GM21360 (cell line): Measurements from ENCODE around the gene DPF3.

Experiments
- ATAC-seq: cut with Tn5 transposase; IDR thresholded peaks from one replicate; pipeline ENCODE4 v1.9.1; 2021; ENCODE audit warnings: mild to moderate bottlenecking, moderate library complexity; ENCODE audit not compliant: unreplicated experiment

DPF3 gene

DNA sequence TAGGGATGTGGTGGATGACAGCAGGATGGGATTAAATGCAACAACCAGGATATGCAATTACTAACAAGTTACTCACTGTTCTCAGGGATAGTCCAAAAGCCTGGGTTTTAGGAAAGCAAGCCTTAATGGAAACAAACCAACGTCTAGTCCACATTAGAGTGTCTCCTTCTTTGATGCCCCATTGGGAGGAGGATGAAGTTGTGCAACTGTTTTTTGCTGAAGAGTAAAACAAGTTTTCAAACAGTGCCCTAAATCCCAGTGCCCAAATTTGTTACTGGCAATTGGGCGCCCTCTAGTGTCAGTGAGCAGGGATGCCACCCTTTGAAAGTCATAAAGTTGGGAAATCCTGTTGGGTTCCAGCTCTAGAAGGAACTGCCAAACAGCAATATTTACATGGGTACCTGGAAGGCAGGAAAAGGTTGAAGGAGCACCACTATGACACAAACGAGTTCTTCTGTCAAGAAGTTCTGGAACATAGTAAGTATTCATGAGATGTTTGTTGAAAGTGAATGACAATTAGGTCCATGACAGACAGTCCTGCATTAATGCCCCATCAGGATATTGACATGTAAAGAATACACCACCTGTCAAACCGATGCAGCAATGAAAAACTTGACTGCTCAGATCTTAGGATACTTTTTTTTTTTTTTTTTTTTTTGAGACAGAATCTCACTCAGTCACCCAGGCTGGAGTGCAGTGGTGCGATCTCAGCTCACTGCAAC lies 11.1 kb upstream of the DPF3 start:
- ATAC-seq: no peak

DNA sequence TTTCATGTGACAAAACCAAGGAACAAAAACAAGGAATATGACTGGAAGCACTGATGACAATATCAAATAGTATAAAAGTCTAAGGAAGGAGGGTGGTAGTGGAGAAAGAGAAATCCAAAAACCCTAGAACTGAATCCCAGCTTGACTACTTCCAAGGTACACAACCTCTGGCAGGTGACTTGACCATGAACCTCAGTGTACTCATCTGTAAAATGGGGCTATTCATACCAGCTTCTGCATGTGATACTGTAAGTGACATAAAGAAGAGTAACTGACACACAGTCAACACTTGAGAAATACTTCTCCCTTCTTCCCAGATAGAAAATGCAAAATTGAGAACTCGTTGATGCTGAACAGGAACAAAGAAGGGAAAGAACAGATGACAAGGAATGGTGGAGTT lies 10.3 kb upstream of the DPF3 start:
- no peak for ATAC-seq

DNA sequence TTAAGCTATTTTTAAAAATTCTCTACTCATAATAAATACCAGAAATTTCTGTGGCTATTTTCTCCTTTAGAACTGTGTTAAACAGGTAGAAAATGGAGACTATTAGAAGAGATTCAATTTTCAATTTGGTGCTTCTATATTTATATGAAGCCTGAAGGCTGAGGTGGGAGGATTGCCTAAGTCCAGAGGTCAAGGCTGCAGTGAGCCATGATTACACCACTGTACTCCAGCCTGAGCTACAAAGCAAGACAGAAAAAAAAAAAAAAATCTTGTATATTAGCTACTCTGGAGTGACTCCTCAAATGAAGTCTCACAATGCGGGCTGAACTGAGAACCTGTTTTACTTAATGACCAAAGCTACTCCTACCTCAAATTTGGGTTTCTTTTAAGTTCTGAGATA lies 9.8 kb upstream of the DPF3 start:
- ATAC-seq: no peak

DNA sequence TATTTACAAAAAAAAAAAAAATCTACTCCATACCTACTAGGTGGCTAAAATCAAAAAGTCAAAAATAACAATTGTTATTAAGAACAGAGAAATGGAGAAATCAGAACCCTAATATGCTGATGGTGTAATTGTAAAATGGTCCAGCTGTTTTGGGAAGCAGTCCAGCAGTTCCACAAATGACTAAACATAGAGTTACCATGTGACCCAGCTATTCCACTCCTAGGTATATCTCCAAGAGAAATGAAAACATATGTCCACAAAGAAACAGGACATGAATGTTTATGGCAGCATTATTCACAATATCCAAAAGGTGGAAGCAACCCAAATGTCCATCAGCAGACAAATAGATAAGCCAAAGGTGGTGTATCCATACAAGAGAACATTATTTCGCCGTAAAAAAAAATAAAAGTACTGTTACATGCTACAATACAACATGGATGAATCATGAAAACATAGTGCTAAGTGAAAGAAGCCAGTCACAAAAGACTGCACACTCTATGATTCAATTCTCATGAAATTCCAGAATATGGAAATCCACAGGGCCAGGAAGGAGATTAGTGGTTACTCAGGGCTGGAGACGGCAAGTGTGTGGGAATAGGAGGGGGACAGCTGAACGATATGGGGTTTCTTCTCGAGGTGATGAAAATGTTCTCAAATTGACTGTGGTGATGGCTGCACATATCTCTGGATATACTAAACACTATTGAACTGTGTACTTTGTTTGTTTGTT lies 9.1 kb upstream of the DPF3 start:
- ATAC-seq: no peak

DNA sequence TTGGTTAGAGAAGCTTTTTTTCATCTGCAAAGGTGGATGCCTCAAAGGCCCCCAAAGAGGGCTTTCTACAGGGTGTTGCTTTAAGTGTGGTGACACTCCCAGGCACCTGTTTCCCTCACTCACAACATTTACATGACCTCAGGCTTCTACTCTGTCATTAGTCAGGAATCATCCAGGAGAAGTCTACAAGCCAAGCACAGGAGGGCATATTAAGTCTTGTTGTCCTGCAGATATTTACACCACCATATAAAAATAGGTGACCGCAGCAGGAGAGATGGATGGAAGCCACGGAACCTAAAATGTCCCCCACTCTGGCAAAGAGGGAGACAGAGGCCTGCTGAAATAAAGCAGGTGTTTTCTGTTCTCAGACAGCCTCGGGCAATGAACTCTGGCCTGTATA lies 7.5 kb upstream of the DPF3 start:
- no peak for ATAC-seq

DNA sequence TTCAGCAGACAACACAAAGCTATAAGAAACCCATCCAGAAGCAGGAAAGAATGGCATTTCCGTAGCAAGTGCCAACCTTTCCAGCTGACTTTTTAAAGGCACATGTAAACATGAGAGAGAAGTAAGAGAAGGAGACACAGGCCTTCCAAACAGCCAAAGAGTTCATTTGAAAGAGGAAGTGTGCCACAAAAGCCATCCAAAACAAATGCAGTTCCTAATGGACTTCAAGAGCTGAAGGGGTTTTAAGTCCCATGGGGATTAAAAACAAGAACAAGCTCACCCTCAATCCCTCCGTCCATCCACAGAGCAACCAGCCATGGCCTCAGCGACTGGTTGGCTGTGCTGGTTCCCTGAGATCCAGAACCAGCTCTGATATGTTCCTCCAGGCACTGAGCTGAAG lies 4.5 kb upstream of the DPF3 start:
- ATAC-seq: no peak

DNA sequence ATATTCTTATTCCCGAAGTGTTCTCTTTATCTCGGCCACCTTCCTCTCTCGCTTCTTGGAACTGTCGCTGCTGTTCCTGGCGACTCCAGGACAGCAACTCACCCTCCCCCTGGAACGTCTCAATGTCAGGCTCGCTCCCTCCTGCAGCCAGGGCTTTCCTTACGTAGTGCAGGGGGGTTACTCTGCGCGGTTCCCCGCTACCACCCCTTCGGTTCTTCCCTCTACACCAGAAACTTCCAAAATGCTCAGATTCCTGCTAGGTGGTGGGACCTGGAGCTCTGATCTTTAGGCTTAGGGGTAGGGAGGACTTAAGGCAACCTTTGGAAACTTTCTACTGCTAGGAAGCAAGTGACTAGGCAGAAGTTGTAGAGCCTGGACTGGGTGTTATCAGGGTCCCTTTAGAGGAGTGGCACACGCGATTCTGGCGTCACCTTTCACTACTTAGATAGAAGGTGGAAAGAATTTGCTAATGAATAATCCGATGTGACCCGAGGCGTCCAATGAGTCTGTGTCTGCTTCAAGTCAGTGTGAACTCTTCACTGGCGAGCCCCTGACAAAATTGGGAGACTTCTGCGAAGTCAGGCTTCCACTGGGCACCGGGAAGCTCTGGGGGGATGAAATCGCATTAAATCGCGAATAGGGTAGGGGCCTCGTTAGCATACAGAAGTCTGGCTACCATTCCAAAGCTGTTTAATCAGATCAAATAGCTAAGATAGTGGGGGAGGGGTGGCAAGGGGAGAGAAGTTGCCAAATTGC lies 900 bp upstream of the DPF3 start:
- ATAC-seq: no peak

DNA sequence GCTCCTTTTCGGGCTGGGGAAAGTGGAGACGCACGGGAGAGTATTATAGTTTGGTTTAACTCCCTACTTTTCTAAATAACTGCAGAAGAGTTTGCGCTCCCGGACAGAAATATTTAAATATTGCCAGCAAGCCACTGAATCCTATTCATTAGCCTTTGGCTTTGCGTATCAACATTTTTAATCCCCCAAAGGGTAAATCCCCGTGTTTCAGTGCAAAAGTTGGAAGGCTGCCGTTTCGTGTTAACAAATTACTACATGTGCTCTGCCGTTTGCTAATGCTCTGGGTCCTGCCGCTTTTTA lies 372 bp upstream of the DPF3 start:
- no peak for ATAC-seq

DNA sequence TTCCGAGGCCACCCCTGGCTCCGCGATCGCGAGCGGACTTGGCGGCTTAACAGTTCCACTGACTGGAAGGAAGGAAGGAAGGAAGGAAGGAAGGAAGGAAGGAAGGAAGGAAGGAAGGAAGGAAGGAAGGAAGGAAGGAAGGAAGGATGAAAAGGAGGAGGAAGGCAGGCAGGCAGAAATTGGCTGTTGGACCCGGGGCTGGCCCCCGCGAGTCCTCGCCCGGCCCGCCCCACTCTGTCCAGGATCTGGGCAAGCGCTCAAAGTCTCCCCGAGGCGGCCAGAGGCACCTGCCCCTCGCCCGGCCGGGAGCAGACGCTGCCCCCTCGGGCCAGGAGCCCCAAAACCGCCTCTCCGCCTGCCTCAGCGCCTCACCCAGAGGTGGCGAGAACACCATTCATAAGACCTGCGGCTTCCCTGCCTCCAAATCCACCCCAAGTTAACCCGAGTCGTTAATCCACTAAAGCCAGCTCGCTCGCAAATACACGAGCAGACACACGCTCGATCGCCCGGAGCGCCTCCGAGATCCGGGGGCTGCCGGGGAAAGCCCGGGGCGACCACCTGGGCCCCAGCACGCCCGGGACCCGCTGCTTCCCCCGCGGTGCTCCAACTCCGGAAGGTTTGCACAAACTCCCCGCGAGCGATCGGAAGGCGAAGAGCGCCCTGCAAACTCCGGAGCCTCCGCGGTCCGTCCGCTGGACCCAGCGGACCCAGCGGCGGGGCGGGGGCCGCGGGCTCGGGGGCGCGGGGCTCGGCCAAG lies 844 bp downstream of the DPF3 start:
- no peak for ATAC-seq

DNA sequence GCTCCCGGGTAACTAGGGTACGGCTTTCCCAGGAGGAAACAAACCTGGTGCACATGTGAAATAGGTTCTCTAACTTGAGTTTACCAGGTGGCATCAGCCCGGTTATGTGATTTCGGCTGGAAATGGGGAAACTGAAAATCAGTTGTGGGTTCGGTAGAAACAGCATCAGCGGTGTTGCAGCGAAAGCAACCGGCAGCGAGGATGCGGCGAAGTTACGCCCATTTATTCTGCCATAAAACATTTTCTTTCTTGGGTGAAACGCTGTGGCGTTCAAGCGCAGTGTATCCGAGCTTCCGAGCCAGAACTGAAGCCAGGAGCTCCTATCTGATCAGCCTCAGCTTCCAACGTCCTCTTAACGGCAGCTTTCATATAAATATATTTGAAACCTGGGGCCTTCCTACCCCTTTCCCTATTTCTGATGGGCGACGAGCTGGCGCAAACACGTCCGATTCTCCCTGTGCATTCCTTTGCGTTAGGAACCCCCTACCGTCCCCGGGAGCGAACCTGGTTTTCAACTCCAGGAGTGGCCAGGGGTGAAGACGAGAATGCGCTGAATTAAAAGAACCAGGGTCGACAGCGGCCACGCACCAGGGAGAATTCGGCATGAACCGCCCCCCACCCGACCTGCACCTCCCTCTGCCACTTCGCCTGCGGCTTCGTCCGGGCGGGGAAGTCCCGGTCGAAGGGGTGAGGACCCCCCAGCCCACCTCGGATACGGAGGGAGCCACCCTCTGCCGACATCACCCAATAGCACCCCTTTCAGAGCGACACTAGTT lies 1.6 kb downstream of the DPF3 start:
- no peak for ATAC-seq

DNA sequence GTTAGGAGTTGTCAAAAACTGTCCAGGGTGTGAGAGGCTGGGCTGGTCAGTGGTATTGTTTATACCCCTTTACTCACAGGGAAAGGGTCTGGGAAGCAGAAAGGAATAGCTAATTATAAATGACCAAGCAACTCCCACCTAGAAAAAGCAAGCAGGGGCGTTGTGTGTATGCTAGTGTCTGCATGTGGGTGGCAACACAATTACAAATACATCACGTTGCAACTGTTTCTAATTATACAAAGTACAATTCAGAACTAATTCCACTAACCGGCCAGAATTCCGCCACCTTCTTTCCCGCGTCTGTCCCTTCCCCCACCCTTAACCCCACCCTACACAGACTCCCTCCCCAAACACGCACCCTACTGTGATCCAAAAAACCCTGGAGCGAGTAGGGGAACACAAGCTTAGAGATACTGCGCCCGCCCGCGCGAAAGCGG lies 2.2 kb downstream of the DPF3 start:
- no peak for ATAC-seq

DNA sequence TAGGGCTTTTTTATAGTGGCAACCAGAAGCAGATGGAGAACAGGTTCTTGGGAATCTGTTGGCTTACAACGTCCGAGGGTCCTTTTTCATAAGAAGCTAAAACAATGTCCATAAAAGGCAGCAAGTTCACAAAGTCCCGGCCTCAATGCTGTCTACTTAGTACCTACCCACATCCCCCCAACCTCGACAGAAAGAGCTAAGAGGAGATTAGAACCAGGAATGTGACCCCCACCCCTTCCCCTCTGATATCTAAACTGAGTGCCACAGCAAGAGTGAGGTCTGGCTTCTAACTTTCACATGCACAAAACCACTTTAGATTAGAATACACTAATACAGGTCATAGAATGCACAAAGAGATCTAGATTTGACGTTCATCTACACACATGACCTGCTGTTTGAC lies 4.5 kb downstream of the DPF3 start:
- no peak for ATAC-seq

DNA sequence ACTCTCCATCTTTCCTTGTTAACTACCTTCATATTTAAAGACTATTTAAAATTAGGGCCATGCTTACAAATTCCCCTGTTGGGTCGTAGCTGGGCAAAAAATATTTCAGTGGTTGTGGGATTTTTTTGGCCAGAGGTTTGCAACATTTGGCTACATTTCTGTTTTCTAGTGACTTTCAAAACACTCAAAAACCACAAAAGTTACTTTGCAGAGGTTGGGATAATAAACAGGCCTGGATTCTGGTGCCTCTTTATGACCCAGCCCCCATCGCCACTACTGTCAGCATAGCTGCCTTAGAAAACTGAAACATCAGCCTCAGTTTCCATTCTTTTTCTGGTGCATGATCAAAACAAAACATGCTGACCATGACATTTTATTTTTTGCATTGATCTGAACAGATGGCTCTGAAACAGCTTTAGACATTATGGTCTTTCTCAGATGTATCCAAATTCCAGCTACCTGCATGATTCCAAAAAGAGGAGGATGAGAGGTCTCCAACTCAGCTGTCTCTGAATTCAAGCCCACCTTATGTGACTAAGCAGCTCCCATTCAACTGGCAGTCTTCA lies 5.2 kb downstream of the DPF3 start:
- no peak for ATAC-seq

DNA sequence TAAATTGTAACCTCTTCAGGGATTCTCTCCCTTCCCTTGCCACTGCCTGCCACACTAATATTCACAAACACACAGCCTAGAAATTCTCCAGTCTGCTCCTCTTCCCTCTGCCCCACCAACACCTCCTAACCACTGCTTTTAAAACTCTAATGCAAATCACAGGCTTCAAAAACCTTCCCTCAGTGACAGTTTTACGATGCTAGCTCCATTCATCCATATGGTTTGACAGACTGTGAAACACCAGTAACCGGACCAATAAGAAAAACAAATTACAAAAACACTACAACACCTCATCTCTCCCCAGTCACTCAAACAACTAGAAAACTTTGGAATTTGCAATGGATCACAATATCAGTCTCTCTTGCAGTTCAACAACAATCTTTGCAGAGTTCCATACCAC lies 5.7 kb downstream of the DPF3 start:
- ATAC-seq: no peak

DNA sequence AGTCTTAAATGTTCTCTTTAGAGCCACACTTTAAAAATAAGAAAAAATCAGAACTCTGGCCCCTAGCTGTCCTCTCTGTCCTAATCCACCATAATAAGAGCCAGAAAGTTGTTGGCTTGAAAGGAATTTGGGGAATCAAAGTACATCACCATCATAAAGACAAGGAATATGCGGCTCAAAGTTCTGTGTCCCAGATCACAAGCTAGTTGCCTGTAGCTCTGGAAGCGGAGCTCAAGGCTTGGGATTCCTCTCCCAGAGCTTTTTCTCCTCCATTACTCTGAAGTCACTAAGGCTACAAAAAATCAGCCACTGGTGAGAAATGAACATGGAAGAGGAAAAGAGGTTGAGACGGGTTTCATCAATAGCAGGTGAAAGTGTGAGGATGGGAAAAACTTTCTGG lies 6.4 kb downstream of the DPF3 start:
- no peak for ATAC-seq

DNA sequence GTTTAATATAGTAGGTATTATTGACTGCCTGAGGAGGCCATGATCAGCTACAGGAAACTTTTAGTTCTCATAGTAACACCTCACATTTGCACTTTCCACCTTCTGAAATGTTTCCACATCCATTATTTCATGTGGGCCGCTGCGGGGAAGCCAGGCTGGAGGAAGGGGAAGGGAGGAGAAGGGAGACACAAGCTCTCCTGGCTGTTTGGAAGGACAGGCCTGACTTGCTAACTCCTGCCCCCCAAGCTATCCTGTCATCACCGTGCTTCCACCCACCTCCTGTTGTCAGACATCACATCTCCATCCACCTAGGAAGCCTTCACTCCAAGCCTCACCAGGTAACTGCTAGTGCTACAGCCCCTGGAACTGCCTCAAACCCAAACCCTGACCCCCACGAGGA lies 9.5 kb downstream of the DPF3 start:
- ATAC-seq: no peak

DNA sequence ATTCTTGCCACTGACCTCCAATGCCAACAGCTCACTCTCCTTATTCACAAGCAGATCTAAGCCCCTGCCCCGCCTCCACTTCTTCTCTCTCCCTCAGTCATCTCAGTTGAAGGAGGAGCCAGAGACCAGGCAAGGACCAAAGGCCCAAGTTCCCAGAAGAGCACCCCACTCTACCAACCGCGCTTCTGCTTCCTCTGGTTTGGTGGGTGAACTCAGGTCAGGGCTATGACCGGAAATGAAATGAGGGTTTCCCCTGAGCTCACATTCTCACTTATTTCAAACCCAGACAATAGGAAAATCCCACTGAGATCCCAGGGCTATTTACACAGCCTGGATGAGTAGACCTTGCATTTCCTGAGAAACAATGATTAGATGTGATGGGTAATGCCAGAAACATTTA lies 9.9 kb downstream of the DPF3 start:
- no peak for ATAC-seq

DNA sequence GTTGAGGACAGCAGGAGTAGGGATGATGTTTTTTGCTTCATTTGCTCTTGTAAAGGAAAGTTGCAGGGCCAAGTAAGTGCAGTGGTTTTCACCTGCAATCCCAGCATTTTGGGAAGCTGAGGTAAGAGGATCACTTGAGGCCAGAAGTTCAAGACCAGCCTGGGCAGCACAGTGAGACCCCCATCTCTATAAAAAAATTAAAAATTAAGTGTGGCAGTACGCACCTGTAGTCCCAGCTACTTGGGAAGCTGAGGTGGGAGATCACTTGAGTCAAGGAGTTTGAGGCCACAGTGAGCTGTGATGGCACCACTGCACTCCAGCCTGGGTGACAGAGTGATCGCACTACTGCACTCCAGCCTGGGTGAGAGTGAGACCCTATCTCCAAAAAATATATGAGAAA lies 10.8 kb downstream of the DPF3 start:
- no peak for ATAC-seq

DNA sequence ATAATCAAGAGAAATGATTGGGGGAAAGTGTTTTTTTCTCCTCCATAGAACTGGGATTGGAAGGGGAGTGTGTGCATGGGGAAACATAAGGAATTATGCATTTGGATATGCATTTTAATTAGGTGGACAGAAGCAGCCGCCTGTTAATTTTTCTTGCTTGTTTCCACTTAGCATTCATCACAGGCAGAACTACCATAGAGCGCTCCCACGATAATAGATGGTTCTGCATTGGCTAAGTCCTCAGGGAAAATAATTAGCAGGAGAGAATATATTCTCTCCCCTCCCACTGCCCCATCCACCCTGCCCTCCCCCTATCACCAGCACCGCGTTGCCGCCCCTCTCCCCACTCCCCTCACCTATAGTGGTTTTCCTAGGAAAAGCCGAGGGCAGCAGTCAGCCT lies 11.4 kb downstream of the DPF3 start:
- no peak for ATAC-seq

DNA sequence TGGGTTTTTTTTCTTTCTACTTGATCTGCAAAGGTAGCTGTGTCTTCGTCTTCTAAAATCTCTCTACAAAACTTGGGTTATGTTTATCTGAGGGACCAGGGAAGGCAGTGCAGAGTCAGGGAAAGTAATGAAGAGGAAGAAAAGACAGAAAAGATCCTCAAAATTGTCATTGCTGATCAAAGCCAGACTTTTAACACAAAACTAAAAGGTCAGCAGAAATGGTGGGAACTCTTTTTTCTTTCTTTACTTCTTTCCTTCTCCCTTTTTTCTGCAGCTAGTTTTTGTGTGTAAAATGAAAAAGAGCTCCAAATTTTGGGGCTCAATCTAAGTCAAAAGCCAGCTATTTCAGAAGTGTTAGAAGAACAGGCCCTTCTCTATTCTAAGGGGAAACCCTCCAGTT lies 11.9 kb downstream of the DPF3 start:
- ATAC-seq: no peak
